Measurements from ENCODE around the gene UBE2QL1. TPM values are rescaled to one million over a fixed set of nuclear protein-coding genes. Genes with fewer than 3 reads are reported as not detected.
"Not testable (repeated sequence)": the region's sequence is repeated elsewhere in the genome, so short reads cannot be mapped to it uniquely, and the experiment has no call there.

UBE2QL1 gene
- total RNA-seq, 2 experiments from 2014 or later: not detected

DNA sequence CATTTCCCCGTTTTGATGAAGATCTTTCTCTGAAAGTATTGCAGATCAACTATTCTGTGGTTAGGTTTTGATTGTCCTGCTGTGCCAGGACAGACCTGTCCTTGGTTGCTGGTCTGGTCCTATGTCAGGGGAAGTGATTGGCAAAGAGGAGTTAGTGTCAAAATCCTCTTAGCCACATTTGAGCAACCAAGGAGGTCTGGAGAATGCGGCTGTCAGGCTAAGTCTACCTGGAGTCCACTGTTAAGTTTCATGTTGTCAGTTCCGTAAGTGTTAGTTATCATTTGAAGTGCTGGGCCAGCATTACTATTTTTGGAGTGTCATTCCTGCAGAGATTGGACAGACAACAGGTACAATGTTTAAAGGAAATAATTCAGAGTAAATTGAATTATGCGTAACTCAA lies 62.3 kb downstream of the UBE2QL1 start:
- Mint-ChIP-seq H3K27me3 (peaks cover 4% of the 10 kb centered on the region), H3K9me3 (peaks cover 1% of the 10 kb centered on the region), H3K27ac (no peak overlapping the region), H3K4me3 (no peak overlapping the region), H3K36me3 (no peaks in the 10 kb centered on the region), H3K4me1 (peaks cover 2% of the 10 kb centered on the region)
- ATAC-seq (ENCODE audit: low read depth) (no peak), DNase-seq (no peak)
- POLR2A ChIA-PET: no interaction called here

DNA sequence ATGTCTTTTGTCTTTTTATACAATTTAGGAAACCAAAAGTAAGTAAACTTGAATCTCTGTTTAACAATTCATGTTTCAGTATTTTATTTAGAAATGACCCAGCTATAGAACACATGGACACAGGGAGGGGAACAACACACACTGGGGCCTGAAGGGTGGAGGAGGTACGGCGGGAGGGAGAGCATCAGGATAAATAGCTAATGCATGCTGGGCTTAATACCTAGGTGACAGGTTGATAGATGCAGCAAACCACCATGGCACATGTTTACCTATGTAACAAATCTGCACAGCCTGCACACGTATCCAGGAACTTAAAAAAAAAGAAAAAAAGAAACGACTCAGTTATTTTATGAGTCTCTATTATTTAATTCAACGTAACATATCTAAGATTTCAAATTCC lies 67.2 kb downstream of the UBE2QL1 start:
- H3K27ac Mint-ChIP-seq; H3K4me1 Mint-ChIP-seq; DNase-seq; ATAC-seq (ENCODE audit: low read depth); H3K27me3 Mint-ChIP-seq; POLR2A ChIA-PET; H3K4me3 Mint-ChIP-seq; H3K9me3 Mint-ChIP-seq; H3K36me3 Mint-ChIP-seq: not testable (repeated sequence)

DNA sequence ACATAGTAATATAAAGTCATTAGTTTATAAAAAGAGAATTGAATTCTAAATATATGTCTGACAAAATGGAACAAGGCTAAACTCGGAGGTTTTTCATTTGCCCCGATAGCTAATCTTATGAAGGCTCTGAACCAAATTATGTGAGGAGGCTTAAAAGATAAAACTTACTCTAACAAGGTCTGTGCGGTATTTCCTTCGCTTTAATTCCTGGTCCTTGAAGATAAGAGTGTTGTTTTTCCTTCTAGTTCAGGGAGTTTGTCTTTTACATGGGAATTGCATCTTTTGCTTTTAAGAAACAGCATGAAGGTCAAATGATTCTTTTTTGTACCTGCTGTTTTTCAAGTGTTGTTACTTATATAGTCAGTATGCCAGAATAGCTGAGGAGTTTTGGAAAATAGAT lies 68.2 kb downstream of the UBE2QL1 start:
- peaks cover 5% of the 10 kb centered on the region for H3K27me3 Mint-ChIP-seq
- no peak for DNase-seq
- H3K9me3 Mint-ChIP-seq: no peaks in the 10 kb centered on the region
- ATAC-seq (ENCODE audit: low read depth): no peak
- H3K4me1 Mint-ChIP-seq: no peaks in the 10 kb centered on the region
- no peaks in the 10 kb centered on the region for H3K36me3 Mint-ChIP-seq
- H3K4me3 Mint-ChIP-seq: no peak overlapping the region
- no peak overlapping the region for H3K27ac Mint-ChIP-seq
- POLR2A ChIA-PET: no interaction called here

GRCh38 chr5:6517510-6517909 lies 68.9 kb downstream of the UBE2QL1 start:
- Mint-ChIP-seq H3K4me3 (no peak overlapping the region), H3K27me3 (peaks cover 5% of the 10 kb centered on the region), H3K27ac (no peak overlapping the region), H3K36me3 (no peaks in the 10 kb centered on the region), H3K9me3 (no peaks in the 10 kb centered on the region), H3K4me1 (no peaks in the 10 kb centered on the region)
- POLR2A ChIA-PET: no interaction called here
- ATAC-seq (ENCODE audit: low read depth): no peak
- no peak for DNase-seq

GRCh38 chr5:6518298-6519057 lies 69.8 kb downstream of the UBE2QL1 start:
- no peaks in the 10 kb centered on the region for H3K4me1 Mint-ChIP-seq
- no peak overlapping the region for H3K27ac Mint-ChIP-seq
- H3K36me3 Mint-ChIP-seq: no peaks in the 10 kb centered on the region
- POLR2A ChIA-PET: no interaction called here
- peaks cover 5% of the 10 kb centered on the region for H3K27me3 Mint-ChIP-seq
- ATAC-seq (ENCODE audit: low read depth): no peak
- no peaks in the 10 kb centered on the region for H3K9me3 Mint-ChIP-seq
- no peak for DNase-seq
- H3K4me3 Mint-ChIP-seq: no peak overlapping the region

DNA sequence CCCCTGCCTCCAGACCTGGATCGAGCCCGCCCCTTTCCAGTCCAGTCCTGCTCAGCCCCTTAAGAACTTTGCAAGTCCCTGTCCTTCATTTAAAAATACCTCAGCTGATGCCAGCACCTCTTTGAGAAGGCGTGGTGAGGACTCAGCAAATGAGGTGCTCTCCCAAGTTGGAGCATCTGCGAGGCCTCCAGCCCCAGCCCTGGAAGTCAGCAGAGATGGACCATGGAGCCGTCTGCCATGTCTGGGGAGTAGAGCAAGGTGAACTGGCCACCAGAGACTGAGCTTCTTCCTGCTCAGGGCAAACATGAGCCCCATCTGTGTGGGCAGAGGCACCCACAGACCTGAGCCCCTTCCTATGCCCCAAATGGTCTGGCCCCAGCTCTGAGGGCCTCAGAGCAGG lies 71.5 kb downstream of the UBE2QL1 start:
- Mint-ChIP-seq H3K4me1 (no peaks in the 10 kb centered on the region), H3K27ac (no peak overlapping the region), H3K9me3 (no peaks in the 10 kb centered on the region), H3K27me3 (peaks cover 5% of the 10 kb centered on the region), H3K4me3 (no peak overlapping the region), H3K36me3 (no peaks in the 10 kb centered on the region)
- ATAC-seq (ENCODE audit: low read depth) (no peak), DNase-seq (no peak)
- POLR2A ChIA-PET: no interaction called here

- Mint-ChIP-seq H3K27ac (no peak overlapping the region), H3K4me3 (no peak overlapping the region), H3K27me3 (peaks cover 3% of the 10 kb centered on the region), H3K4me1 (no peaks in the 10 kb centered on the region), H3K36me3 (no peaks in the 10 kb centered on the region), H3K9me3 (no peaks in the 10 kb centered on the region)
- POLR2A ChIA-PET: no interaction called here
- DNase-seq (no peak), ATAC-seq (ENCODE audit: low read depth) (no peak)
These were observed 73.7 kb downstream of the UBE2QL1 start for GRCh38 chr5:6522331-6522730.

GRCh38 chr5:6522923-6523322 lies 74.3 kb downstream of the UBE2QL1 start:
- ATAC-seq (ENCODE audit: low read depth) (no peak), DNase-seq (no peak)
- no peak overlapping the region for H3K4me3 Mint-ChIP-seq
- POLR2A ChIA-PET: no interaction called here
- H3K9me3 Mint-ChIP-seq: no peaks in the 10 kb centered on the region
- H3K36me3 Mint-ChIP-seq: no peaks in the 10 kb centered on the region
- H3K27me3 Mint-ChIP-seq: peaks cover 5% of the 10 kb centered on the region
- no peaks in the 10 kb centered on the region for H3K4me1 Mint-ChIP-seq
- H3K27ac Mint-ChIP-seq: no peak overlapping the region

- ATAC-seq (ENCODE audit: low read depth): no peak
These were observed 76.8 kb downstream of the UBE2QL1 start for GRCh38 chr5:6525422-6525821.

GRCh38 chr5:6525910-6526309 lies 77.3 kb downstream of the UBE2QL1 start:
- no peak overlapping the region for H3K27ac Mint-ChIP-seq
- ATAC-seq (ENCODE audit: low read depth) (no peak), DNase-seq (no peak)
- POLR2A ChIA-PET: no interaction called here
- peaks cover 3% of the 10 kb centered on the region for H3K27me3 Mint-ChIP-seq
- H3K4me3 Mint-ChIP-seq: no peak overlapping the region
- H3K9me3 Mint-ChIP-seq: no peaks in the 10 kb centered on the region
- no peaks in the 10 kb centered on the region for H3K36me3 Mint-ChIP-seq
- no peaks in the 10 kb centered on the region for H3K4me1 Mint-ChIP-seq

More at GRCh38 chr5:6525422-6525821, 76.8 kb downstream of the UBE2QL1 start:
- Mint-ChIP-seq H3K9me3 (no peaks in the 10 kb centered on the region), H3K27me3 (peaks cover 3% of the 10 kb centered on the region), H3K4me3 (no peak overlapping the region), H3K4me1 (no peaks in the 10 kb centered on the region), H3K36me3 (no peaks in the 10 kb centered on the region), H3K27ac (no peak overlapping the region)
- POLR2A ChIA-PET: no interaction called here
- DNase-seq: no peak

DNA sequence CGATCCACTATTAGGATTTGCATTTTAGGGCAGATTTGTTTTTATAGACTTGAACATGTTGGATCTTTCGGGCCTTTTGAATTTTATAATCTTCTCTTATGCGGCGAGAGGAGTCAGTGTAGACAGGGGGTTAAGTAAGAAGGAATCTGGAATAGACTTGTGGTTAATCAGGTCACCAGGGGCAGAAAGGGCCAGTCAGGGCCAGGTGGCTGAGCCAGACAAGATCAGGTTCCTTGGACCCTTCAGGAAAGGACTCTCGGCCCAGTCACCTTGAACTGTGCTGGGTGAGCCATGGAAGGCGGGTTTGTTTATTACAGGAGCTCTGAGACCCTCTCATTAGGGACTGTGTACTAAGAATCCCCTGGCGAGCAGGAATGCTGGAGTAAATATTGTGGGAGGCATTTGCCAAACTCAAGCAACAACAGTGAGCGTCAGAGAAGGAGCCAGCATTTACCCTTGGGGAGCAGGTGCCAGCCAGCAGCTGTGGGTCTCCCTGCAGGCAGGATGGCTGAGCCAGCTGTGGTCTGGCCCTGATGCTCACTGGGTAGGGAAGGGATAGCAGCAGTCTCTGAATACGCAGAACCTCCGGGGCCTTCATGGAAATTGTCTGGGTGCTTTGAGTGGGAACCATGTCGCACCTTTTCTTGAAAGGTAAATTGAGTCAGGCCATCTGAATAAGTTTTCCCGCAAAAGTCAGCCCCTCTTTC lies 79.2 kb downstream of the UBE2QL1 start:
- Mint-ChIP-seq H3K4me3 (no peak overlapping the region), H3K9me3 (no peaks in the 10 kb centered on the region), H3K4me1 (no peaks in the 10 kb centered on the region), H3K36me3 (no peaks in the 10 kb centered on the region), H3K27ac (no peak overlapping the region), H3K27me3 (peaks cover 3% of the 10 kb centered on the region)
- DNase-seq (no peak), ATAC-seq (ENCODE audit: low read depth) (no peak)
- POLR2A ChIA-PET: no interaction called here

DNA sequence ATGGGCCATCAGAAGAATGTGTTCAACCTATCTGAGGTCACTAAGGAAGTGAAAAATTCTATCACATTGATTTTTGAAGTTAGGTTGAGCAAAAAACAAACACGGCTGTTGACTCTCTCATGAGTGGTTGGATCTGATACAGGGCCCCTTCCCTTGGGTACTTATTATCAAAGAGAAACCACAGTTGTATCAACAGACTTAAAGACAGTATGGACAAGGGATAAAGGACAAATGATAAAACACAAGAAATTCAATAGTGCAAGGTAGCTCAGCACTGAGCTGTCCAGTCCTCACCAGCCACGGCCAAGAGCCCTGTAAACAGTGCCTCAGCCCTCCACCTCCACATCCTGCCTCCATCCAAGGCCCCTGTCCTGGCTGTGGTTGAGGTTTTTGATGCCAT lies 86.9 kb downstream of the UBE2QL1 start:
- POLR2A ChIA-PET: no interaction called here
- Mint-ChIP-seq H3K27me3 (peaks cover 15% of the 10 kb centered on the region), H3K4me3 (no peak overlapping the region), H3K4me1 (no peaks in the 10 kb centered on the region), H3K27ac (no peak overlapping the region), H3K9me3 (peaks cover 4% of the 10 kb centered on the region), H3K36me3 (no peaks in the 10 kb centered on the region)
- ATAC-seq (ENCODE audit: low read depth): no peak
- no peak for DNase-seq

- DNase-seq (no peak), ATAC-seq (ENCODE audit: low read depth) (no peak)
- POLR2A ChIA-PET: no interaction called here
- Mint-ChIP-seq H3K4me3 (no peak overlapping the region), H3K36me3 (no peaks in the 10 kb centered on the region), H3K27ac (no peak overlapping the region), H3K9me3 (peaks cover 4% of the 10 kb centered on the region), H3K27me3 (peaks cover 11% of the 10 kb centered on the region), H3K4me1 (no peaks in the 10 kb centered on the region)
These were observed 90.4 kb downstream of the UBE2QL1 start for GRCh38 chr5:6539060-6539459.

GRCh38 chr5:6540111-6540827 lies 91.6 kb downstream of the UBE2QL1 start:
- H3K36me3 Mint-ChIP-seq: no peaks in the 10 kb centered on the region
- peaks cover 4% of the 10 kb centered on the region for H3K9me3 Mint-ChIP-seq
- ATAC-seq (ENCODE audit: low read depth): no peak
- H3K27ac Mint-ChIP-seq: no peak overlapping the region
- POLR2A ChIA-PET: no interaction called here
- no peak overlapping the region for H3K4me3 Mint-ChIP-seq
- H3K4me1 Mint-ChIP-seq: no peaks in the 10 kb centered on the region
- no peak for DNase-seq
- H3K27me3 Mint-ChIP-seq: peaks cover 9% of the 10 kb centered on the region

Data from activated naive CD8-positive, alpha-beta T cell treated with anti-CD3 and anti-CD28 coated beads, Interleukin-2, amount 10 ng/mL, durations not matched to agents 7 days and 5 days (primary cell).